ENCODE data around the gene COMMD4. TPM values are rescaled to one million over a fixed set of nuclear protein-coding genes. Genes with fewer than 3 reads are reported as not detected.

Gene COMMD4
- total RNA-seq, 2 experiments from 2014 or later = 10.8 to 12.1 TPM

- ATAC-seq (ENCODE audit: poor library complexity) (no peak), DNase-seq (no peak)
- H3K36me3 Mint-ChIP-seq (ENCODE audit: low read depth) = peaks cover 42% of the 10 kb centered on the region
- H3K27ac Mint-ChIP-seq = no peak overlapping the region
- no peaks in the 10 kb centered on the region for H3K4me1 ChIP-seq (ENCODE audit: insufficient read depth, low read length)
- intact Hi-C loops (cut with DNase I, micrococcal nuclease) = no loop called here
- no peak overlapping the region for H3K4me3 Mint-ChIP-seq
- TF ChIP-seq, protein P1, sequence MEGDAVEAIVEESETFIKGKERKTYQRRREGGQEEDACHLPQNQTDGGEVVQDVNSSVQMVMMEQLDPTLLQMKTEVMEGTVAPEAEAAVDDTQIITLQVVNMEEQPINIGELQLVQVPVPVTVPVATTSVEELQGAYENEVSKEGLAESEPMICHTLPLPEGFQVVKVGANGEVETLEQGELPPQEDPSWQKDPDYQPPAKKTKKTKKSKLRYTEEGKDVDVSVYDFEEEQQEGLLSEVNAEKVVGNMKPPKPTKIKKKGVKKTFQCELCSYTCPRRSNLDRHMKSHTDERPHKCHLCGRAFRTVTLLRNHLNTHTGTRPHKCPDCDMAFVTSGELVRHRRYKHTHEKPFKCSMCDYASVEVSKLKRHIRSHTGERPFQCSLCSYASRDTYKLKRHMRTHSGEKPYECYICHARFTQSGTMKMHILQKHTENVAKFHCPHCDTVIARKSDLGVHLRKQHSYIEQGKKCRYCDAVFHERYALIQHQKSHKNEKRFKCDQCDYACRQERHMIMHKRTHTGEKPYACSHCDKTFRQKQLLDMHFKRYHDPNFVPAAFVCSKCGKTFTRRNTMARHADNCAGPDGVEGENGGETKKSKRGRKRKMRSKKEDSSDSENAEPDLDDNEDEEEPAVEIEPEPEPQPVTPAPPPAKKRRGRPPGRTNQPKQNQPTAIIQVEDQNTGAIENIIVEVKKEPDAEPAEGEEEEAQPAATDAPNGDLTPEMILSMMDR (IDR thresholded peaks at IDR 0.05) = no peak
- no peak overlapping the region for H3K4me3 ChIP-seq (ENCODE audit: low read length)
- peaks cover 0 to 3% of the 10 kb centered on the region in 2 experiments for H3K9me3 ChIP-seq (ENCODE audit: control insufficient read depth in 1 of 2, insufficient read depth in 1 of 2, low read length in 2 of 2)
- H3K27me3 Mint-ChIP-seq = no peaks in the 10 kb centered on the region
- peaks cover 64% of the 10 kb centered on the region for H3K36me3 ChIP-seq (ENCODE audit: insufficient read depth, low read length)
- no peak overlapping the region for H3K27ac ChIP-seq (ENCODE audit: low read depth in 1 of 2, low read length in 2 of 2)
- H3K4me1 Mint-ChIP-seq (ENCODE audit: low read depth) = no peaks in the 10 kb centered on the region
- CTCF ChIA-PET = no interaction called here
- H3K9me3 Mint-ChIP-seq = no peaks in the 10 kb centered on the region
- POLR2A ChIA-PET = no interaction called here
- H3K27me3 ChIP-seq (ENCODE audit: control insufficient read depth in 1 of 2, insufficient read depth in 2 of 2, low read length in 2 of 2) = no peaks in the 10 kb centered on the region
Measured at GRCh38 chr15:75357976-75358673, 22.3 kb downstream of the COMMD4 start.

GRCh38 chr15:75358771-75359536 is 23.1 kb downstream of the COMMD4 start:
- DNase-seq = no peak
- Histone ChIP-seq H3K27ac (ENCODE audit: low read depth in 1 of 2, low read length in 2 of 2) (no peak overlapping the region), H3K4me3 (ENCODE audit: low read length) (no peak overlapping the region), H3K36me3 (ENCODE audit: insufficient read depth, low read length) (peaks cover 69% of the 10 kb centered on the region), H3K4me1 (ENCODE audit: insufficient read depth, low read length) (no peaks in the 10 kb centered on the region), H3K27me3 (ENCODE audit: control insufficient read depth in 1 of 2, insufficient read depth in 2 of 2, low read length in 2 of 2) (no peaks in the 10 kb centered on the region), H3K9me3 (ENCODE audit: control insufficient read depth in 1 of 2, insufficient read depth in 1 of 2, low read length in 2 of 2) (peaks cover 0 to 3% of the 10 kb centered on the region in 2 experiments)
- intact Hi-C loops (cut with DNase I, micrococcal nuclease) = no loop called here
- ATAC-seq (ENCODE audit: poor library complexity) = no peak
- TF ChIP-seq, protein P1 (IDR thresholded peaks at IDR 0.05) = no peak
- H3K4me3 Mint-ChIP-seq = no peak overlapping the region
- no peaks in the 10 kb centered on the region for H3K27me3 Mint-ChIP-seq
- H3K4me1 Mint-ChIP-seq (ENCODE audit: low read depth) = no peaks in the 10 kb centered on the region
- POLR2A ChIA-PET = interaction anchor here (1.0 kb wide), 1 partner anchor 9 kb away, joined by 5 read pairs; the partner anchor contains the start of gene MAN2C1
- H3K36me3 Mint-ChIP-seq (ENCODE audit: low read depth) = peaks cover 47% of the 10 kb centered on the region
- no peaks in the 10 kb centered on the region for H3K9me3 Mint-ChIP-seq
- CTCF ChIA-PET = no interaction called here
- no peak overlapping the region for H3K27ac Mint-ChIP-seq

- Mint-ChIP-seq H3K36me3 (ENCODE audit: low read depth) (peaks cover 54% of the 10 kb centered on the region), H3K9me3 (no peaks in the 10 kb centered on the region), H3K4me1 (ENCODE audit: low read depth) (no peaks in the 10 kb centered on the region), H3K27ac (no peak overlapping the region), H3K4me3 (no peak overlapping the region), H3K27me3 (no peaks in the 10 kb centered on the region)
- Histone ChIP-seq H3K36me3 (ENCODE audit: insufficient read depth, low read length) (peaks cover 76% of the 10 kb centered on the region), H3K9me3 (ENCODE audit: control insufficient read depth in 1 of 2, insufficient read depth in 1 of 2, low read length in 2 of 2) (peaks cover 0 to 3% of the 10 kb centered on the region in 2 experiments), H3K4me1 (ENCODE audit: insufficient read depth, low read length) (no peaks in the 10 kb centered on the region), H3K27ac (ENCODE audit: low read depth in 1 of 2, low read length in 2 of 2) (no peak overlapping the region), H3K27me3 (ENCODE audit: control insufficient read depth in 1 of 2, insufficient read depth in 2 of 2, low read length in 2 of 2) (no peaks in the 10 kb centered on the region), H3K4me3 (ENCODE audit: low read length) (no peak overlapping the region)
- TF ChIP-seq, protein P1 (IDR thresholded peaks at IDR 0.05) = no peak
- ATAC-seq (ENCODE audit: poor library complexity) (no peak), DNase-seq (no peak)
- ChIA-PET CTCF (no interaction called here), POLR2A (interaction anchor here (1.0 kb wide), 1 partner anchor 9 kb away, joined by 5 read pairs; the partner anchor contains the start of gene MAN2C1)
- intact Hi-C loops (cut with DNase I, micrococcal nuclease) = no loop called here
Measured at GRCh38 chr15:75359537-75360250, 23.8 kb downstream of the COMMD4 start.

All from CD4-positive, alpha-beta T cell (primary cell).